ENCODE data around the gene IGF1.

The IGF1 gene

DNA sequence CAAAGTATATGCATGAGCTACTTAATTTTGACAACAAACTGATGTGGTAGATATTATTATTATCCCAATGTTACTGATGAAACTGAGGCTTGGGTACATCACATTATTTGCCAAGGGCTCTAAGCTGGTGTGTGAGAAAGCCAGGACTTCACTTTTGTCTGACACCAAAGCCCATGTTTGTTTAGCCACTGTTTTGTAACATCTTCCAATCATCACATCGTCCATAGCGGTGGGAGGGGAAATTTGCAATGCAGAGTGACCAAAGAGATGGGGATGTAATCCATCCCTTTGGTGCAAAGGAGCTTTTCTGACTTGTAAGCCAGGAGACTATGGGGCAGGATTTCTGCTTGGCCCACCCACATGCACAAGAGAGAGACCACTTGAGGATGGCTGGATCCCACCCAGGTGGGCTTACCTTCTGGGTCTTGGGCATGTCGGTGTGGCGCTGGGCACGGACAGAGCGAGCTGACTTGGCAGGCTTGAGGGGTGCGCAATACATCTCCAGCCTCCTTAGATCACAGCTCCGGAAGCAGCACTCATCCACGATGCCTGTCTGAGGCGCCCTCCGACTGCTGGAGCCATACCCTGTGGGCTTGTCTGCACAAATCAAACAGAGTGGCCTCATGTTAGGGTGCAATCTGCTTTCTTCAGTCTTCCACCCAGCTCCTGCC, 61.1 kb downstream of the IGF1 start:
- in situ Hi-C loops (cut with MboI; ENCODE audit: low sequenced_read_pairs, unreplicated experiment) = no loop called here
- TF ChIP-seq, protein P1, sequence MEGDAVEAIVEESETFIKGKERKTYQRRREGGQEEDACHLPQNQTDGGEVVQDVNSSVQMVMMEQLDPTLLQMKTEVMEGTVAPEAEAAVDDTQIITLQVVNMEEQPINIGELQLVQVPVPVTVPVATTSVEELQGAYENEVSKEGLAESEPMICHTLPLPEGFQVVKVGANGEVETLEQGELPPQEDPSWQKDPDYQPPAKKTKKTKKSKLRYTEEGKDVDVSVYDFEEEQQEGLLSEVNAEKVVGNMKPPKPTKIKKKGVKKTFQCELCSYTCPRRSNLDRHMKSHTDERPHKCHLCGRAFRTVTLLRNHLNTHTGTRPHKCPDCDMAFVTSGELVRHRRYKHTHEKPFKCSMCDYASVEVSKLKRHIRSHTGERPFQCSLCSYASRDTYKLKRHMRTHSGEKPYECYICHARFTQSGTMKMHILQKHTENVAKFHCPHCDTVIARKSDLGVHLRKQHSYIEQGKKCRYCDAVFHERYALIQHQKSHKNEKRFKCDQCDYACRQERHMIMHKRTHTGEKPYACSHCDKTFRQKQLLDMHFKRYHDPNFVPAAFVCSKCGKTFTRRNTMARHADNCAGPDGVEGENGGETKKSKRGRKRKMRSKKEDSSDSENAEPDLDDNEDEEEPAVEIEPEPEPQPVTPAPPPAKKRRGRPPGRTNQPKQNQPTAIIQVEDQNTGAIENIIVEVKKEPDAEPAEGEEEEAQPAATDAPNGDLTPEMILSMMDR (IDR thresholded peaks at IDR 0.05; ENCODE audit: borderline replicate concordance, control extremely low read depth, extremely low read depth, insufficient read depth, missing control alignments) = no peak
- no peak for DNase-seq (ENCODE audit: low spot score)

DNA sequence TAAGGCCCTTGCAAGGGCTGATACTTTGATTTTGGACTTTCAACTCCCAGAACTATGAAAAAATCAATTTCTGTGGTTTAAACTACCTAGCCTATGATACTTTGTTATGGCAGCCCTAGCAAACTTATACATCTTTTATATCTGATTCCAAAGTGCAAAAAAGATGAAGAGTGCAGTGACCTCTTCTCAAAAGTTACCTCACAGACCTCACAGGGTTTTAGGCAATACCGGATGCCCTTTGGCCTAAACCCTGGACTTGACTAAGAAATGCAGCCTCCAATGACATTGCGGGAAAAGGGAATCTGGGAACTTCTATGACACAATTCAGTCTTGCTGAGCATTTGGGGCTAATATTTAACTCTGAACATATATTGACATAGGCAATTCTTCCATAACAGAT, 63.3 kb downstream of the IGF1 start:
- TF ChIP-seq, protein P1 (IDR thresholded peaks at IDR 0.05; ENCODE audit: borderline replicate concordance, control extremely low read depth, extremely low read depth, insufficient read depth, missing control alignments) = no peak
- in situ Hi-C loops (cut with MboI; ENCODE audit: low sequenced_read_pairs, unreplicated experiment) = no loop called here
- no peak for DNase-seq (ENCODE audit: low spot score)

DNA sequence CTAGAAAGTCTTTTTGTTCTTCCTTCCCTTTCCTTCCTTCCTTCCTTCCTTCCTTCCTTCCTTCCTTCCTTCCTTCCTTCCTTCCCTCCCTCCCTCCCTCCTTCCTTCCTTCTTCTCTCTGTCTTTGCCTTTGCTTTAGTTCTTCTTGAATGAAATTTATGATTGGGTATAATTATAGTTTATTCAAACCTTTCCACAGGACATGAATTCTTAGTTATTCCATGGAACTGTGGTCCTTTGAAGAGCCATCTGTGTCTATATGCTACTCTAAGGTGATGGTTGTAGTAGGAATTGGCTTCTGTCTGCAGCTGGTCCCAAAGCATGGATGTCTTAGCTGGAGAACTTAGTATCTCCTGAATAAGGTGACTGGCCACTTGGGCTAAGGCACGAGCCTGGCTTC, 64.8 kb downstream of the IGF1 start:
- in situ Hi-C loops (cut with MboI; ENCODE audit: low sequenced_read_pairs, unreplicated experiment) = no loop called here
- no peak for DNase-seq (ENCODE audit: low spot score)
- TF ChIP-seq, protein P1 (IDR thresholded peaks at IDR 0.05; ENCODE audit: borderline replicate concordance, control extremely low read depth, extremely low read depth, insufficient read depth, missing control alignments) = no peak

DNA sequence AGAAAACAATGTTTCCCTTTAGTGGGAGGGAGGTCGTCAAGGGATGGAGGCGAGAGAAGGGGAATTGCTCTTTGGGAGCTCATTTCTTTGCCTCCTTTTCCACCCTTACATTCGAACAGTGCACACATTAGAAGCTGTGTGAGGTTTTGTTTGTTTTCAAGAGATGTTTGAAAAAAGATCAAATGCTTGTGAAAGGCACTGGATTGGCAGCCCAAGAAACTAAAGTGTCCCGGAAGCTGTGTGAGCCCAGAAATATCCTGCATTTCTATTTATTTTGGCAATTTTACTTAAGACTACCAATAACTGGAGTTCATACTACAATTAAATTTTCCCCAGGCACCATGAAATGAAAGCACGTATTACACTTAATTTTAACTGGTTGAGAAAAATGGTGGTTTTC, 67.0 kb downstream of the IGF1 start:
- TF ChIP-seq, protein P1 (IDR thresholded peaks at IDR 0.05; ENCODE audit: borderline replicate concordance, control extremely low read depth, extremely low read depth, insufficient read depth, missing control alignments) = no peak
- in situ Hi-C loops (cut with MboI; ENCODE audit: low sequenced_read_pairs, unreplicated experiment) = no loop called here

DNA sequence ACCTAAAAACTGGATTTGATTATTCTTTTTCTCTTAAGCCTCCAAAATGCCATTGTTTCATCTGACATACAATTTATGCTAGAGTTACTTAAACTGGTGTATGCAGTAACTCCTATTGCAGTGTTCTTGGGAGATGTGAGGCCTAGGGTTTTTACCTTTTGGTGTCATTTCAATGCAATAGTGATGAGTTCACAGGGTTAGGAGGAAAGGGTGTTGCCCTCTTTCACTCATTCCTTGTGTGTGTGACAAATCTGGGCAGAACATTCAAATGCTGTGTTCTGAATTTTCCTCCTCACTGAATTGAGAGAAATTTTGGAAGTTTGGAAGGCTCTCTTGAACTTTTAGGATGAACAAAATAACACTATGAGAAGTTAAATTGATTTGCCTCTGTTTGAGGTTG, 69.9 kb downstream of the IGF1 start:
- TF ChIP-seq, protein P1 (IDR thresholded peaks at IDR 0.05; ENCODE audit: borderline replicate concordance, control extremely low read depth, extremely low read depth, insufficient read depth, missing control alignments) = no peak
- no peak for DNase-seq (ENCODE audit: low spot score)
- in situ Hi-C loops (cut with MboI; ENCODE audit: low sequenced_read_pairs, unreplicated experiment) = no loop called here

More for the DNA sequence above, 67.0 kb downstream of the IGF1 start:
- DNase-seq (ENCODE audit: low spot score) = no peak

DNA sequence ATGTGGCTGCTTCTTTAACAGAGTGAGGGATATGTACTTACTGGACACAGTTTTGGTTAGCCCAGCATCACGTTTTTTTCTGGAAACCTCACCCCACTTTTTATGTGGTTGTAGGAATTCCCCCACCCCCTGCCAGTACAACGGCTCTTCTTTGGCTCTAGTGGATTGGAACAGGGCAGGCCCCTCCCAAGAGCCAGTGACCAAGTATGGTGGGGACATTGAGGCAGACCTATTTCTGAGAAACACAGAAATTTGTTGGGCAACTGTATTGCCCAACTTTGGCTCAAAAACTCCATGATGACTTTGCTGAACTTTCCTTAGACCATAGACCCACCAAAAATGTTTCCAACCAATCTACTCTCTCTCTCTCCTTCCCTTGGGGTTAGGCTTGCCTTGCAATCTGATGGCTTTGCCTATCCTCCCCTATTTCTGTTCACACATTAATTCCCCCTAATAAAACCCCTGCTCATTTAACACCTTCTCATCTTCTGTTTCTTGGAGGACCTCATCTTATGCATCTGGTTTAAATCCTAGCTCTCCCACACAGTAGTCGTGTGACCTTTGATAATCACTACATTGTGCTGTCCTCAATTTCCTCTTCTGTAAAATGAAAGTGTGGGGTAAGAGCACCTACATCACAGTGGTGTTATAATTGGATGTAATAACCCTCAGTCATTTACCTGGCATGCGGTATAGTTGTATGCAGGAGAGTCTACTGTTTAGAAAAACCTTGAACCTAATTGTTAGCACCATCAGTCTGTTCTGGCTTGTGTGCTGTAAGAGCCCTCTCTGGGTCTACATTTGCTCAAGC, 71.7 kb downstream of the IGF1 start:
- DNase-seq (ENCODE audit: low spot score) = no peak
- in situ Hi-C loops (cut with MboI; ENCODE audit: low sequenced_read_pairs, unreplicated experiment) = no loop called here
- TF ChIP-seq, protein P1 (IDR thresholded peaks at IDR 0.05; ENCODE audit: borderline replicate concordance, control extremely low read depth, extremely low read depth, insufficient read depth, missing control alignments) = no peak

All from GM13976 (cell line).